Measurements from ENCODE around the gene CES2.
A peak's percentile ranks its signal among the peaks of the same experiment; 100 is the strongest.

Gene CES2

GRCh38 chr16:66902648-66903543, 32.4 kb upstream of the CES2 start:
- Histone ChIP-seq H2BK15ac (ENCODE audit: low read length) (no peak overlapping the region), H2BK120ac (ENCODE audit: low read depth, low read length) (no peak overlapping the region), H2AFZ (ENCODE audit: low read length) (no peak overlapping the region), H3K4me2 (ENCODE audit: insufficient read depth, low read length, poor library complexity, severe bottlenecking) (no peak overlapping the region), H2BK5ac (ENCODE audit: low read length) (no peak overlapping the region), H3K14ac (ENCODE audit: low read length) (no peak overlapping the region), H3K4ac (ENCODE audit: low read length) (no peak overlapping the region), H3K9ac (ENCODE audit: low read depth, low read length, poor library complexity) (no peak overlapping the region), H4K91ac (ENCODE audit: low read depth, low read length, poor library complexity) (no peak overlapping the region), H2BK12ac (ENCODE audit: low read length) (no peak overlapping the region), H2AK5ac (ENCODE audit: low read depth, low read length) (no peak overlapping the region), H3K36me3 (replicated peaks in 1 of 2; ENCODE audit: control insufficient read depth in 2 of 2, insufficient read depth in 2 of 2, low read length in 2 of 2) (no peaks in the 10 kb centered on the region), H3K27me3 (ENCODE audit: control insufficient read depth in 3 of 3, insufficient read depth in 3 of 3, low read depth in 1 of 3, low read length in 3 of 3) (peaks cover 0 to 36% (median 0%) of the 10 kb centered on the region in 3 experiments), H3K27ac (replicated peaks; ENCODE audit: low read length) (no peak overlapping the region), H3K18ac (ENCODE audit: low read length) (no peak overlapping the region), H3K23ac (ENCODE audit: low read depth, low read length, poor library complexity) (no peak overlapping the region), H3K9me3 (replicated peaks in 1 of 2; ENCODE audit: control insufficient read depth in 2 of 2, insufficient read depth in 1 of 2, low read depth in 1 of 2, low read length in 2 of 2) (no peaks in the 10 kb centered on the region), H3K4me1 (ENCODE audit: control insufficient read depth in 2 of 2, insufficient read depth in 1 of 2, low read depth in 1 of 2, low read length in 2 of 2) (peaks cover 6 to 20% of the 10 kb centered on the region in 2 donors), H3K79me1 (ENCODE audit: low read depth, low read length) (no peaks in the 10 kb centered on the region), H4K8ac (ENCODE audit: low read depth, low read length) (no peak overlapping the region), H3K4me3 (ENCODE audit: low read length in 2 of 2) (no peak overlapping the region)
- no peak for DNase-seq (ENCODE audit: low spot score)
- WGBS, 2 donors (ENCODE audit: extremely low coverage in 2 of 2, insufficient read length in 2 of 2, insufficient replicate concordance in 1 of 2), result no CpG with 5 or more reads among the region's 14 CpGs

DNA sequence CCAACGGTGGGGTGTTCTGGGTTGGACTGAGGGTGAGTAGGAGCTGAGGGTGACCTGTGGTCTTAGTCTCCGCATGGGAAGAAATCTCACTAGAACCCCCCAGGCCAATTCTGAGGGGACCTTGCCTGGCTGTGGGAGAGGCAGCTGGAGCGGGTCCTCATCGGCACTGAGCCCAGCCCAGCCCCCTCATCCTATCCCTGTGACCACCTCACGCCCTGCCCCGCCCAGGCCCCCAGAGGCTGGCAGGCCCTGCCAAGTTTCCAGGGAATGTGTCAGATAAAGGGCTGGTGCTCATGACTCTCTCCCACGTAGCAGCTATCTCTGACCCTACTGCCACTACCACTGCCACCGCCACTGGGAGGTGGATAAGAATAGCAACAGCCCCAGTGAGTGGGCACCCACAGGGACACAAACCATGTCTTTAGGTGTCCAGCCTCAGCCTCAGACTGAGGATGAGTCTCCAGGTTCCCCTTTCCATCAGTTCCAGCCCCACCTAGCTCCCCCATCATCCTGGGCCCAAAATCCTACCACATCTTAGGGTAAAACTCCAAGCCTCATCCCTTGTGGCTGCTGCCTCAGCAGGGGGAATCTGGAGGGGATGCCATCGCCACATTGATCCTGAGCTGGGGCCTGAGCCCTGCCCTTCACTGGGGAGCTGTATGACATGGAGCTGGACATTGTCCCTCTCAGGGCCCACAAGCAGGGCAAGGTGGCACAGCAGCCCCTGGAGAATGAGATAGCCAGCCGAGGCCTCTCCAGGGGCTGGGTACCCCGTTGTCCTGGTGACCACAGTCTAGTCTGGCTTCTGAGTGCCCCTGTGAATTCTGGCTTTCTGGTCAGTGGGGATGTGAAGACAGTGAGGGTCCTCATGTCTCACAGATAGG, 31.5 kb upstream of the CES2 start:
- H3K18ac ChIP-seq (ENCODE audit: low read length), result peak overlapping the region; percentile 21
- no peak overlapping the region for H4K91ac ChIP-seq (ENCODE audit: low read depth, low read length, poor library complexity)
- H3K4me2 ChIP-seq (ENCODE audit: insufficient read depth, low read length, poor library complexity, severe bottlenecking), result no peak overlapping the region
- H2BK15ac ChIP-seq (ENCODE audit: low read length), result no peak overlapping the region
- H3K9me3 ChIP-seq (replicated peaks in 1 of 2; ENCODE audit: control insufficient read depth in 2 of 2, insufficient read depth in 1 of 2, low read depth in 1 of 2, low read length in 2 of 2), result no peaks in the 10 kb centered on the region
- H3K27me3 ChIP-seq (ENCODE audit: control insufficient read depth in 3 of 3, insufficient read depth in 3 of 3, low read depth in 1 of 3, low read length in 3 of 3), result peaks cover 0 to 41% (median 0%) of the 10 kb centered on the region in 3 experiments
- H3K9ac ChIP-seq (ENCODE audit: low read depth, low read length, poor library complexity), result no peak overlapping the region
- no peak overlapping the region for H3K14ac ChIP-seq (ENCODE audit: low read length)
- no peak overlapping the region for H2BK5ac ChIP-seq (ENCODE audit: low read length)
- H2AFZ ChIP-seq (ENCODE audit: low read length), result no peak overlapping the region
- H3K27ac ChIP-seq (replicated peaks; ENCODE audit: low read length), result no peak overlapping the region
- DNase-seq (ENCODE audit: low spot score), result no peak
- no peak overlapping the region for H4K8ac ChIP-seq (ENCODE audit: low read depth, low read length)
- H3K79me1 ChIP-seq (ENCODE audit: low read depth, low read length), result no peaks in the 10 kb centered on the region
- no CpG with 5 or more reads among the region's 11 CpGs for WGBS, 2 donors (ENCODE audit: extremely low coverage in 2 of 2, insufficient read length in 2 of 2, insufficient replicate concordance in 1 of 2)
- peaks cover 6 to 20% of the 10 kb centered on the region in 2 donors for H3K4me1 ChIP-seq (ENCODE audit: control insufficient read depth in 2 of 2, insufficient read depth in 1 of 2, low read depth in 1 of 2, low read length in 2 of 2)
- H3K4ac ChIP-seq (ENCODE audit: low read length), result no peak overlapping the region
- H3K23ac ChIP-seq (ENCODE audit: low read depth, low read length, poor library complexity), result no peak overlapping the region
- H2BK12ac ChIP-seq (ENCODE audit: low read length), result no peak overlapping the region
- no peaks in the 10 kb centered on the region for H3K36me3 ChIP-seq (replicated peaks in 1 of 2; ENCODE audit: control insufficient read depth in 2 of 2, insufficient read depth in 2 of 2, low read length in 2 of 2)
- no peak overlapping the region for H2BK120ac ChIP-seq (ENCODE audit: low read depth, low read length)
- no peak overlapping the region for H2AK5ac ChIP-seq (ENCODE audit: low read depth, low read length)
- H3K4me3 ChIP-seq (ENCODE audit: low read length in 2 of 2), result no peak overlapping the region

DNA sequence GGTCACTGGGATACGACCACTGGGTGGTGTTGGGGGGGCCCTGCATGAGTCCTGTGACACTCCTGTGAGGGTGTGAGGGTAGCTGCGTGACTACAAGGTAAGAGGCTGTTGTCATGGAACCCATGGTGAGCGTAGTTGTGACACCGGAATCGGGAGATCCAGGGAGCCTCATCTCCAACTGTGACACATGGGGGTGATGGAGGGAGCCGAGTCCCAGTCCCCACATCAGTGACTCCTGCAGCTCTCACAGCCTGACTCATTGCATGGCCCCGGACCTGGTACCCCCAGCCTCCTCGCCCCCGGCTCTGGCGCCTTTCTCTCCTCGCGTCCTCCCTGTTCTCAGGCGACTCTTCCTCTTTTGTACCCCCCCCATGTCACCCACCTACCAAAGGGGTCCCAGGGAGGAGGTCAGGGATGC, 30.9 kb upstream of the CES2 start:
- peak overlapping the region; percentile 9 for H3K18ac ChIP-seq (ENCODE audit: low read length)
- peaks cover 6 to 16% of the 10 kb centered on the region in 2 donors for H3K4me1 ChIP-seq (ENCODE audit: control insufficient read depth in 2 of 2, insufficient read depth in 1 of 2, low read depth in 1 of 2, low read length in 2 of 2)
- no peak overlapping the region for H3K4ac ChIP-seq (ENCODE audit: low read length)
- H3K14ac ChIP-seq (ENCODE audit: low read length), result no peak overlapping the region
- no peak overlapping the region for H3K23ac ChIP-seq (ENCODE audit: low read depth, low read length, poor library complexity)
- no peak overlapping the region for H2BK5ac ChIP-seq (ENCODE audit: low read length)
- no peak overlapping the region for H2BK15ac ChIP-seq (ENCODE audit: low read length)
- no peak overlapping the region for H3K9ac ChIP-seq (ENCODE audit: low read depth, low read length, poor library complexity)
- DNase-seq (ENCODE audit: low spot score), result no peak
- no peak overlapping the region for H4K8ac ChIP-seq (ENCODE audit: low read depth, low read length)
- no peak overlapping the region for H2BK120ac ChIP-seq (ENCODE audit: low read depth, low read length)
- no peak overlapping the region for H3K4me3 ChIP-seq (ENCODE audit: low read length in 2 of 2)
- no CpG with 5 or more reads among the region's 13 CpGs for WGBS, 2 donors (ENCODE audit: extremely low coverage in 2 of 2, insufficient read length in 2 of 2, insufficient replicate concordance in 1 of 2)
- H3K9me3 ChIP-seq (replicated peaks in 1 of 2; ENCODE audit: control insufficient read depth in 2 of 2, insufficient read depth in 1 of 2, low read depth in 1 of 2, low read length in 2 of 2), result no peaks in the 10 kb centered on the region
- H4K91ac ChIP-seq (ENCODE audit: low read depth, low read length, poor library complexity), result no peak overlapping the region
- no peaks in the 10 kb centered on the region for H3K36me3 ChIP-seq (replicated peaks in 1 of 2; ENCODE audit: control insufficient read depth in 2 of 2, insufficient read depth in 2 of 2, low read length in 2 of 2)
- no peak overlapping the region for H3K27ac ChIP-seq (replicated peaks; ENCODE audit: low read length)
- H2AK5ac ChIP-seq (ENCODE audit: low read depth, low read length), result no peak overlapping the region
- no peak overlapping the region for H2BK12ac ChIP-seq (ENCODE audit: low read length)
- H3K4me2 ChIP-seq (ENCODE audit: insufficient read depth, low read length, poor library complexity, severe bottlenecking), result no peak overlapping the region
- peaks cover 0 to 41% (median 0%) of the 10 kb centered on the region in 3 experiments for H3K27me3 ChIP-seq (ENCODE audit: control insufficient read depth in 3 of 3, insufficient read depth in 3 of 3, low read depth in 1 of 3, low read length in 3 of 3)
- no peaks in the 10 kb centered on the region for H3K79me1 ChIP-seq (ENCODE audit: low read depth, low read length)
- H2AFZ ChIP-seq (ENCODE audit: low read length), result no peak overlapping the region
